Heart right ventricle (tissue), 16 donors: ENCODE measurements around the gene CDH15. TPM values are rescaled to one million over a fixed set of nuclear protein-coding genes. Genes with fewer than 3 reads are reported as not detected.
"Not testable (repeated sequence)": the region's sequence is repeated elsewhere in the genome, so short reads cannot be mapped to it uniquely, and the experiment has no call there.

Source experiments
- ATAC-seq, 8 donors: fragments of 200-7000 bp; cut with Tn5 transposase; one replicate each; pipeline ENCODE4 v1.9.1; 2020; ENCODE audit warnings: mild to moderate bottlenecking in 8 of 8, moderate library complexity in 8 of 8, moderate number of reproducible peaks in 1 of 8
- DNase-seq, 2 donors: peaks; one replicate each; pipeline ENCODE4 v3.0.0-alpha.2; 2020
- H3K27ac ChIP-seq, 10 donors: fragments of 200-600 bp; sonication (generic) in 2 of 10; one replicate each; pipeline versions ENCODE4 v1.5.0 to v1.8.0; 2020 to 2022; ENCODE audit warnings: mild to moderate bottlenecking in 3 of 10
- H3K27me3 ChIP-seq, 7 donors: fragments of 200-600 bp; one replicate each; pipeline ENCODE4 v1.8.0; 2021 to 2022; ENCODE audit warnings: mild to moderate bottlenecking in 2 of 7
- H3K36me3 ChIP-seq, 9 donors: fragments of 200-600 bp; sonication (generic) in 1 of 9; one replicate each; pipeline versions ENCODE4 v1.5.0 to v1.8.0; 2020 to 2022; ENCODE audit warnings: mild to moderate bottlenecking in 2 of 9
- H3K4me1 ChIP-seq, 9 donors: fragments of 200-600 bp; sonication (generic) in 1 of 9; one replicate each; pipeline versions ENCODE4 v1.5.0 to v1.8.0; 2020 to 2022; ENCODE audit warnings: mild to moderate bottlenecking in 4 of 9
- H3K4me3 ChIP-seq, 10 donors: fragments of 200-600 bp; sonication (generic) in 2 of 10; one replicate each; pipeline versions ENCODE4 v1.5.0 to v1.8.0; 2020 to 2022; ENCODE audit warnings: mild to moderate bottlenecking in 7 of 10, moderate library complexity in 2 of 10
- H3K9me3 ChIP-seq, 11 donors: fragments of 200-600 bp in 10 of 11; sonication (generic) in 2 of 11; one replicate each; pipeline versions ENCODE4 v1.5.0 to v1.8.0; 2013 to 2022; ENCODE audit warnings: mild to moderate bottlenecking in 2 of 11, control low read depth in 1 of 11, moderate library complexity in 1 of 11
- WGBS, 2 donors: extraction: QIAGEN DNeasy Blood & Tissue Kit; methylation state at CpG; one replicate each; pipeline ENCODE4 v1.1.7; 2013; ENCODE audit warnings: inconsistent platforms in 1 of 2; 5-methylcytosine and 5-hydroxymethylcytosine counted together
- intact Hi-C, 10 donors: fragments of 100-400 bp; cut with DNase I; formaldehyde crosslinking; loops; one replicate each; pipeline versions ENCODE4 v1.11.1 to v1.14.2; 2022
- polyA plus RNA-seq, 2 donors: library from polyadenylated mRNA; stranded (reverse); fragments of 200-250 nt; gene quantifications; one replicate each; pipeline ENCODE4 v1.2.3, GENCODE V29; 2013
- total RNA-seq, 10 donors: library from RNA; stranded (reverse); fragmentation: NEBNext Ultra II Directional in 3 of 10; extraction: Animal tissue kit (Norgen Biotek cat#: 25700) in 3 of 10; gene quantifications; one replicate each; pipeline versions ENCODE4 v1.2.1 to v1.2.4, GENCODE V29; 2021 to 2023
- TF ChIP-seq, protein P1 (sequence below), 9 donors: fragments of 200-600 bp; sonication (generic) in 2 of 9; IDR thresholded peaks; one replicate each; pipeline versions ENCODE4 v1.5.0 to v1.8.0; 2021 to 2022; ENCODE audit warnings: antibody characterized with exemption in 9 of 9, mild to moderate bottlenecking in 5 of 9, moderate library complexity in 1 of 9
- donor health status: Arrhythmogenic right ventricular cardiomyopathy.
- donor health status: ischemic (EF 13 %, LVEDD 7.1; RV severe dilation, severe dysfunction).
- donor health status: healthy with polysubstance abuse.
- donor health status: DM: no; HTN: yes; CAD: no.
- donor health status: DM: no; HTN: no; CAD: no.
- donor health status: ischemic (EF 25% LVEDD 6.9; RV normal size, moderate dysfunction).
- donor health status: ischemic (EF 25% LVEDD 5.7; RV mildly dilated, moderate dysfunction).
- donor health status: healthy.
- donor health status: DM: yes; HTN: yes; CAD: no.
- donor health status: Ischemic cardiomyopathy.
- donor health status: ischemic (EF 35%, LVEDD 5.7; RV mildly dilated, moderate dysfunction).
- donor health status: nonischemic (EF 11% LVEDD 7.7; RV severe dilation, severe dysfunction).
- donor health status: DM: yes; HTN: yes; CAD: no.
- donor health status: PGD.
- donor health status: ischemic (EF 29% LVEDD 5.4; RV normal size, mild dysfunction).
- donor health status: nonischemic (EF 23%, LVEDD 6.1; RV moderate dilation, normal function).

CDH15 gene
- total and polyA plus RNA-seq, 12 donors, result 0.08 to 0.45 (median 0.16) TPM; not detected in 9

DNA sequence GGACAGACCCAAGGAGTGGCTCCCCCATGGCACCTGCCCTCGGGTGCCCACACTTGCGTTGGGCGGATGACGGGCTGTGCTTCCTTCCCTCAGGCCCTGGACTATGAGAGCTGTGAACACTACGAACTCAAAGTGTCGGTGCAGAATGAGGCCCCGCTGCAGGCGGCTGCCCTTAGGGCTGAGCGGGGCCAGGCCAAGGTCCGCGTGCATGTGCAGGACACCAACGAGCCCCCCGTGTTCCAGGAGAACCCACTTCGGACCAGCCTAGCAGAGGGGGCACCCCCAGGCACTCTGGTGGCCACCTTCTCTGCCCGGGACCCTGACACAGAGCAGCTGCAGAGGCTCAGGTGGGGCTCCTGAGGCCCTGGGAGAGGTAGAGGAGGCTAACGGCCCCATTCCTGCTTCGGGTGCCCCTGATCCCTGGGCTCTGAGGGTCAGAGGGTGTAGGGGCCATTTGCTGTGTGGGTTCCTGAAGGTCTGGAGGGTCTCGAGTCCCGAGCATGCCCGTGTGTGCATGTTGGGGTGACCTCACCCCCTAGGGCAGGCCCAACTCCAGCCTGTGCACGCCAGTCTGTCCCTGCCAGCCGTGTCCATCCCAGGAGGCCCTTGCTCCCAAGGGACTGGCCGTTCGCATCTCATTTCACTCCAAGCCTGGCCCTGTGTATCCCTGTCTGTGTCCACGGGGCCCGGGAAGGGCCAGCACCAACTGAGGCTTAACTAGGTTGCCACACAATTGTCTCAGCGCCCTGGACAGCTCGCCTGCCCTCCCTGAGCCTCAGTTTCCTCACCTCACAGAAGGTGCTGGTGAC is 18.8 kb downstream of the CDH15 start:
- ATAC-seq, result no peak
- peak in 1 of 2 donors; percentile 12 for DNase-seq
- H3K27me3 ChIP-seq, result peaks cover 0 to 24% (median 0%) of the 10 kb centered on the region in 7 donors
- H3K4me1 ChIP-seq, result peaks cover 0 to 12% (median 8%) of the 10 kb centered on the region in 9 donors
- intact Hi-C loops, result no loop called here
- no peak overlapping the region for H3K4me3 ChIP-seq
- TF ChIP-seq, protein P1, sequence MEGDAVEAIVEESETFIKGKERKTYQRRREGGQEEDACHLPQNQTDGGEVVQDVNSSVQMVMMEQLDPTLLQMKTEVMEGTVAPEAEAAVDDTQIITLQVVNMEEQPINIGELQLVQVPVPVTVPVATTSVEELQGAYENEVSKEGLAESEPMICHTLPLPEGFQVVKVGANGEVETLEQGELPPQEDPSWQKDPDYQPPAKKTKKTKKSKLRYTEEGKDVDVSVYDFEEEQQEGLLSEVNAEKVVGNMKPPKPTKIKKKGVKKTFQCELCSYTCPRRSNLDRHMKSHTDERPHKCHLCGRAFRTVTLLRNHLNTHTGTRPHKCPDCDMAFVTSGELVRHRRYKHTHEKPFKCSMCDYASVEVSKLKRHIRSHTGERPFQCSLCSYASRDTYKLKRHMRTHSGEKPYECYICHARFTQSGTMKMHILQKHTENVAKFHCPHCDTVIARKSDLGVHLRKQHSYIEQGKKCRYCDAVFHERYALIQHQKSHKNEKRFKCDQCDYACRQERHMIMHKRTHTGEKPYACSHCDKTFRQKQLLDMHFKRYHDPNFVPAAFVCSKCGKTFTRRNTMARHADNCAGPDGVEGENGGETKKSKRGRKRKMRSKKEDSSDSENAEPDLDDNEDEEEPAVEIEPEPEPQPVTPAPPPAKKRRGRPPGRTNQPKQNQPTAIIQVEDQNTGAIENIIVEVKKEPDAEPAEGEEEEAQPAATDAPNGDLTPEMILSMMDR (IDR thresholded peaks at IDR 0.05), result no peak
- H3K9me3 ChIP-seq, result no peaks in the 10 kb centered on the region
- WGBS, 2 donors, result 63 to 72% methylated on average over 28 of the region's 28 CpGs
- H3K27ac ChIP-seq, result no peak overlapping the region
- H3K36me3 ChIP-seq, result no peaks in the 10 kb centered on the region

DNA sequence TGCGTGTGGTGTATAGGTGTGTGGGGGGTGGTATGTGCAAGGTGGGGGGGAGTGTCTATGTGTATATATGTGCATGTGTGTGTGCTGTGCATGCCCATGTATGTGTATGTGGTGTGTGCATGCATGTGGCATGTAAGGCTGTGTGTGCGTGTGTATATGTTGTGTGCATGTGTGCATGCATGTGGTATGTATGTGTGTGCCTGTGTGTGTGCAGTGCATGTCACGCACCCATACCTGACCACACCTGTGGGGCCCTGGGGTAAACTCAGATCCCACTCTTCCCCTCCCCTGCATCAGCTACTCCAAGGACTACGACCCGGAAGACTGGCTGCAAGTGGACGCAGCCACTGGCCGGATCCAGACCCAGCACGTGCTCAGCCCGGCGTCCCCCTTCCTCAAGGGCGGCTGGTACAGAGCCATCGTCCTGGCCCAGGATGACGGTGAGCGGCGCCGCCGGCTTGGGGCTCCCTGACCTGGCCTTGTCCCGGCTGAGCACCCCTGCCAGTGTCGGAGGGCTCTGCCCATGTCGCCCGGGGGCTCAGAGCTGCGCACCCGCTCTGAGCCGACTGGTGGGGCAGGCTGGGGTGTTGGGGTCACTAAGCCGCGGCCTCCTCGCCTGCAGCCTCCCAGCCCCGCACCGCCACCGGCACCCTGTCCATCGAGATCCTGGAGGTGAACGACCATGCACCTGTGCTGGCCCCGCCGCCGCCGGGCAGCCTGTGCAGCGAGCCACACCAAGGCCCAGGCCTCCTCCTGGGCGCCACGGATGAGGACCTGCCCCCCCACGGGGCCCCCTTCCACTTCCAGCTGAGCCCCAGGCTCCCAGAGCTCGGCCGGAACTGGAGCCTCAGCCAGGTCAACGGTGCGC is 19.7 kb downstream of the CDH15 start:
- ATAC-seq, result peak in 2 of 8 donors; percentile 1 to 12
- H3K36me3 ChIP-seq, result no peaks in the 10 kb centered on the region

DNA sequence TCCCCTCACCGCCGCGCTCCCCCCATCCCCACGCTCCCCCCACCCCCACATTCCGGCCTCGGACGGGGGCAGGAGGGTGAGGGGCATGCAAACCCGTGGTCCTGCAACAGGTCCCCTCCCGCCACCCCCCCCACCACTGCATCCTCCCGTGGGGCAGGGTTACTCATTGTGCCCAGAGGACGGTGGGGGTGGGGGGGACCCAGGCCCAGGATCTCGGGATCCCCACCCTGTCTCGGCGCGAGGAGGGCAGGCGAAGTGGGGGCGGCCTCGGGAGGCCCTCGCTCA is 20.3 kb downstream of the CDH15 start:
- Histone ChIP-seq H3K4me3 (peak overlapping the region; percentile 29 to 57 (median 45)), H3K4me1 (peaks cover 0 to 12% (median 8%) of the 10 kb centered on the region in 9 donors), H3K27ac (no peak overlapping the region), H3K27me3 (peaks cover 0 to 24% (median 0%) of the 10 kb centered on the region in 7 donors), H3K36me3 (no peaks in the 10 kb centered on the region), H3K9me3 (no peaks in the 10 kb centered on the region)
- DNase-seq (no peak), ATAC-seq (peak in 2 of 8 donors; percentile 5 to 9)
- TF ChIP-seq, protein P1 (IDR thresholded peaks at IDR 0.05), result no peak
- intact Hi-C loops, result no loop called here
- WGBS, 2 donors, result 2 to 3% methylated on average over 13 to 19 of the region's 19 CpGs

More for the DNA sequence above, 19.7 kb downstream of the CDH15 start:
- Histone ChIP-seq H3K9me3 (no peaks in the 10 kb centered on the region), H3K27me3 (peaks cover 0 to 24% (median 0%) of the 10 kb centered on the region in 7 donors), H3K4me1 (peaks cover 0 to 12% (median 8%) of the 10 kb centered on the region in 9 donors), H3K27ac (no peak overlapping the region), H3K4me3 (peak overlapping the region in 4 of 10 donors; percentile 45 to 54 (median 47))
- peak in 1 of 2 donors; percentile 15 for DNase-seq
- TF ChIP-seq, protein P1 (IDR thresholded peaks at IDR 0.05), result no peak
- 41 to 49% methylated on average over 40 to 44 of the region's 44 CpGs for WGBS, 2 donors
- intact Hi-C loops, result no loop called here

DNA sequence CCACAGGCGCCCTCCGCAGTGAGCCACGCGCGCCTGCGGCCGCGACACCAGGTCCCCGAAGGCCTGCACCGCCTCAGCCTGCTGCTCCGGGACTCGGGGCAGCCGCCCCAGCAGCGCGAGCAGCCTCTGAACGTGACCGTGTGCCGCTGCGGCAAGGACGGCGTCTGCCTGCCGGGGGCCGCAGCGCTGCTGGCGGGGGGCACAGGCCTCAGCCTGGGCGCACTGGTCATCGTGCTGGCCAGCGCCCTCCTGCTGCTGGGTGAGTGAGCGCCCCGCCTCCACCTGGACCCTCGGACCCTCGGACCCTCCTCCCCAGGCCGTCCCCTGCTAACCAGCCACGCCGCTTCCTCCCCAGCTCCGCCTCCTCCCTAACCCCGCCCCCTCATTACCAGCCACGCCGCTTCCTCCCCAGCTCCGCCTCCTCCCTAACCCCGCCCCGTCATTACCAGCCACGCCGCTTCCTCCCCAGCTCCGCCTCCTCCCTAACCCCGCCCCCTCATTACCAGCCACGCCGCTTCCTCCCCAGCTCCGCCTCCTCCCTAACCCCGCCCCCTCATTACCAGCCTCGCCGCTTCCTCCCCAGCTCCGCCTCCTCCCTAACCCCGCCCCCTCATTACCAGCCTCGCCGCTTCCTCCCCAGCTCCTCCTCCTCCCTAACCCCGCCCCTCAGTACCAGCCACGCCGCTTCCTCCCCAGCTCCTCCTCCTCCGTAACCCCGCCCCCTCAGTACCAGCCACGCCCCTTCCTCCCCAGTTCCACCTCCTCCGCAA is 20.8 kb downstream of the CDH15 start:
- DNase-seq, result peak; percentile 73 to 76
- peak; percentile 27 to 72 (median 54) for ATAC-seq
- Histone ChIP-seq H3K4me3 (peak overlapping the region; percentile 29 to 57 (median 45)), H3K4me1 (peaks cover 0 to 12% (median 8%) of the 10 kb centered on the region in 9 donors), H3K27me3 (peaks cover 0 to 24% (median 0%) of the 10 kb centered on the region in 7 donors)
- intact Hi-C loops, H3K9me3 ChIP-seq, H3K36me3 ChIP-seq, H3K27ac ChIP-seq: not testable (repeated sequence)
- 1 to 4% methylated on average over 47 to 62 of the region's 63 CpGs for WGBS, 2 donors
